ENCODE measurements around the gene SH3BGR.

Gene SH3BGR

DNA sequence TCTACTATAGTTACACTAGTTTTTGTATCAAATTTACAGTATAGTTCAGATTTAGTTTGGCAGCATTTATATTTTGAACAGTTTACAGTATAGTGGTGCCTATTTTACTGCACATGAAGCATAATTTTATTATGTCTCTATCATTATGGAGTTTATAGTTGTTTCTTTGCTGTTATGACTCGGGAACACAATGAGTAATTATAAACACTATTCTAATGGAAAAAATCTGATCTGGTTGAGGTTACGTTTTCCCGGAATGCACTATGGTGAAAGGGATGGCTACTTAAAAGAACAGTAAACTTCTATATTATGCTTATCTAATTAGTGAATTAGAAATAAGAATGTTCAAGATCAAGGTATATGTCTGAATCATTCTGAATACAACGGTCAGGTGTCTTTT, 16.8 kb upstream of the SH3BGR start:
- Histone ChIP-seq H3K14ac (ENCODE audit: low read length in 2 of 2) (no peak overlapping the region), H3K4me2 (ENCODE audit: low read length, poor library complexity, severe bottlenecking) (no peak overlapping the region), H2AFZ (ENCODE audit: low read depth, low read length) (no peak overlapping the region), H3K9me3 (ENCODE audit: control insufficient read depth, low read length) (no peaks in the 10 kb centered on the region), H4K8ac (ENCODE audit: low read length) (no peak overlapping the region), H3K4ac (ENCODE audit: low read depth in 1 of 2, low read length in 2 of 2) (no peak overlapping the region), H3K27ac (ENCODE audit: low read length, poor library complexity, severe bottlenecking) (no peak overlapping the region), H2BK120ac (ENCODE audit: low read depth, low read length) (no peak overlapping the region), H2BK15ac (ENCODE audit: low read depth, poor library complexity, severe bottlenecking) (no peak overlapping the region), H4K91ac (ENCODE audit: low read length) (no peak overlapping the region), H2BK12ac (ENCODE audit: low read length in 2 of 2) (no peak overlapping the region), H3K79me1 (replicated peaks; ENCODE audit: low read length, poor library complexity, severe bottlenecking) (no peaks in the 10 kb centered on the region), H3K4me3 (ENCODE audit: insufficient read depth in 1 of 2, low read depth in 1 of 2, low read length in 2 of 2) (no peak overlapping the region), H3K27me3 (ENCODE audit: control insufficient read depth in 1 of 2, insufficient read depth in 1 of 2, low read length in 2 of 2) (no peaks in the 10 kb centered on the region), H3K36me3 (ENCODE audit: control insufficient read depth in 1 of 2, insufficient read depth in 2 of 2, low read depth in 1 of 2, low read length in 2 of 2) (no peaks in the 10 kb centered on the region), H3K9ac (ENCODE audit: low read length) (no peak overlapping the region), H2AK5ac (ENCODE audit: low read length, severe bottlenecking) (no peak overlapping the region), H3K4me1 (ENCODE audit: control insufficient read depth, insufficient read depth, low read depth, low read length) (no peaks in the 10 kb centered on the region), H3K18ac (ENCODE audit: low read depth in 1 of 2, low read length in 2 of 2) (no peak overlapping the region), H2BK5ac (ENCODE audit: low read depth, low read length, poor library complexity, severe bottlenecking) (no peak overlapping the region), H3K23ac (ENCODE audit: low read length in 2 of 2) (no peak overlapping the region)
- 83% methylated on average over 1 of the region's 4 CpGs for WGBS
- DNase-seq = no peak

GRCh38 chr21:39439232-39439631, 12.5 kb upstream of the SH3BGR start:
- no peak overlapping the region for H3K4me3 ChIP-seq (ENCODE audit: insufficient read depth in 1 of 2, low read depth in 1 of 2, low read length in 2 of 2)
- no peak overlapping the region for H2AFZ ChIP-seq (ENCODE audit: low read depth, low read length)
- no peak overlapping the region for H2BK5ac ChIP-seq (ENCODE audit: low read depth, low read length, poor library complexity, severe bottlenecking)
- H3K4me1 ChIP-seq (ENCODE audit: control insufficient read depth, insufficient read depth, low read depth, low read length) = peaks cover 5% of the 10 kb centered on the region
- H3K4me2 ChIP-seq (ENCODE audit: low read length, poor library complexity, severe bottlenecking) = no peak overlapping the region
- no peak for DNase-seq
- no peak overlapping the region for H2BK120ac ChIP-seq (ENCODE audit: low read depth, low read length)
- H3K9ac ChIP-seq (ENCODE audit: low read length) = no peak overlapping the region
- no peak overlapping the region for H2BK15ac ChIP-seq (ENCODE audit: low read depth, poor library complexity, severe bottlenecking)
- no peaks in the 10 kb centered on the region for H3K9me3 ChIP-seq (ENCODE audit: control insufficient read depth, low read length)
- H3K27ac ChIP-seq (ENCODE audit: low read length, poor library complexity, severe bottlenecking) = no peak overlapping the region
- H3K36me3 ChIP-seq (ENCODE audit: control insufficient read depth in 1 of 2, insufficient read depth in 2 of 2, low read depth in 1 of 2, low read length in 2 of 2) = no peaks in the 10 kb centered on the region
- no peak overlapping the region for H3K18ac ChIP-seq (ENCODE audit: low read depth in 1 of 2, low read length in 2 of 2)
- no peak overlapping the region for H2BK12ac ChIP-seq (ENCODE audit: low read length in 2 of 2)
- H4K8ac ChIP-seq (ENCODE audit: low read length) = no peak overlapping the region
- no peak overlapping the region for H3K14ac ChIP-seq (ENCODE audit: low read length in 2 of 2)
- H4K91ac ChIP-seq (ENCODE audit: low read length) = no peak overlapping the region
- H3K4ac ChIP-seq (ENCODE audit: low read depth in 1 of 2, low read length in 2 of 2) = no peak overlapping the region
- no peak overlapping the region for H3K23ac ChIP-seq (ENCODE audit: low read length in 2 of 2)
- H3K79me1 ChIP-seq (replicated peaks; ENCODE audit: low read length, poor library complexity, severe bottlenecking) = no peaks in the 10 kb centered on the region
- H2AK5ac ChIP-seq (ENCODE audit: low read length, severe bottlenecking) = no peak overlapping the region
- 20% methylated on average over 1 of the region's 1 CpG for WGBS
- no peaks in the 10 kb centered on the region for H3K27me3 ChIP-seq (ENCODE audit: control insufficient read depth in 1 of 2, insufficient read depth in 1 of 2, low read length in 2 of 2)

DNA sequence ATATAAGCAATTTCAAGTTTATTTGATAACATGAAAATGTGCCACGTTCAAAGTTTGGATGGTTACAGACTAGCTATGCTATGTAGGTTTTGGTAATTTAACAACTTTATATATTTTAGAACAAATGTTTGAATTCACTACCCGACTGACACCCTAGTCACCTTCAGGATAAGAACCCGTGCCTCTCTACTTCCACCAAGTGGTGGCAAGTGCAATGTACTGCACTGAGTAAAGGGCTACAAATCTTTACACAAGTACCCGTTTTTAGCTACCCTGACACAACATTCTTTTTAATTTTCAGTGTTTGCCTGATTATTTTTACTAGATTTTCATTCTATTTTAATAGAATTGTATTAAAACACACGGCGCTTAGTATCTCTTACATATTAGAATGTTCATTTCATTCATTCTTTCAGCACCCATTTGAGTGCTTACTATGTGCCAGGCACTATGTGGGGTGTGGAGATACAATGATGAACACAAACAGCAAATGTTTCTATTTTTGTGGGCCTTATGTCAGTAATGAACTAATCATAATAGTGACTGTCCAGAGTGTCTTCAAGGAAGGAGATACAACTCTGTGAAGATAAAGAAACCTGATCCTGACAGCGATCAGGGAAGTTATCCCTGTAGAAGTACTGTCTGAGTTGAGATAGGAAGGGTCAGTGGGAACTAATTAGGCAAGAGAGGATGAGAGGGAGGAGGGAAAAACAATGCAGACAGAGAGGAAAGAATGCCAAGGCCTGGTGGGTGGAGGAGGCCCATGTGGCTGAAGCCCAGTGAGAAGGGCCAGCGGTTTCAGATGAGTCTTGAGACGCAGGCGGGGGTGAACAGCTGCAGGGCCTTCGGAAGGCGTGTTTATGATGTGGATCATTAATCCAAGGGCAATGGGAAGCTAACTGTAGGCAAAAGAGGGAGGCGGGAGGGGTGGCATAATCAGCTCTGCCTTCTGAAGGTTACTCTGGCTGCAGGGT, 10.0 kb upstream of the SH3BGR start:
- Histone ChIP-seq H2BK5ac (ENCODE audit: low read depth, low read length, poor library complexity, severe bottlenecking) (no peak overlapping the region), H3K4ac (ENCODE audit: low read depth in 1 of 2, low read length in 2 of 2) (no peak overlapping the region), H2BK120ac (ENCODE audit: low read depth, low read length) (no peak overlapping the region), H4K8ac (ENCODE audit: low read length) (no peak overlapping the region), H3K4me3 (ENCODE audit: insufficient read depth in 1 of 2, low read depth in 1 of 2, low read length in 2 of 2) (no peak overlapping the region), H3K23ac (ENCODE audit: low read length in 2 of 2) (peak overlapping the region in 1 of 2 experiments; percentile 42), H3K4me1 (ENCODE audit: control insufficient read depth, insufficient read depth, low read depth, low read length) (peaks cover 9% of the 10 kb centered on the region), H4K91ac (ENCODE audit: low read length) (no peak overlapping the region), H3K18ac (ENCODE audit: low read depth in 1 of 2, low read length in 2 of 2) (no peak overlapping the region), H3K4me2 (ENCODE audit: low read length, poor library complexity, severe bottlenecking) (no peak overlapping the region), H2AFZ (ENCODE audit: low read depth, low read length) (no peak overlapping the region), H3K14ac (ENCODE audit: low read length in 2 of 2) (no peak overlapping the region), H3K27me3 (ENCODE audit: control insufficient read depth in 1 of 2, insufficient read depth in 1 of 2, low read length in 2 of 2) (no peaks in the 10 kb centered on the region), H3K9ac (ENCODE audit: low read length) (peak overlapping the region; percentile 23), H3K27ac (ENCODE audit: low read length, poor library complexity, severe bottlenecking) (peak overlapping the region; percentile 25), H3K36me3 (ENCODE audit: control insufficient read depth in 1 of 2, insufficient read depth in 2 of 2, low read depth in 1 of 2, low read length in 2 of 2) (no peaks in the 10 kb centered on the region), H3K9me3 (ENCODE audit: control insufficient read depth, low read length) (no peaks in the 10 kb centered on the region), H2AK5ac (ENCODE audit: low read length, severe bottlenecking) (no peak overlapping the region), H2BK15ac (ENCODE audit: low read depth, poor library complexity, severe bottlenecking) (no peak overlapping the region), H2BK12ac (ENCODE audit: low read length in 2 of 2) (no peak overlapping the region), H3K79me1 (replicated peaks; ENCODE audit: low read length, poor library complexity, severe bottlenecking) (peaks cover 3% of the 10 kb centered on the region)
- DNase-seq = peak; percentile 67
- WGBS = 71% methylated on average over 9 of the region's 13 CpGs

GRCh38 chr21:39444421-39445180, 7.2 kb upstream of the SH3BGR start:
- Histone ChIP-seq H3K14ac (ENCODE audit: low read length in 2 of 2) (no peak overlapping the region), H2AFZ (ENCODE audit: low read depth, low read length) (peak overlapping the region; percentile 6)

More at GRCh38 chr21:39444421-39445180, 7.2 kb upstream of the SH3BGR start:
- Histone ChIP-seq H3K4me3 (ENCODE audit: insufficient read depth in 1 of 2, low read depth in 1 of 2, low read length in 2 of 2) (peak overlapping the region; percentile 37 to 92), H2BK15ac (ENCODE audit: low read depth, poor library complexity, severe bottlenecking) (no peak overlapping the region), H3K79me1 (replicated peaks; ENCODE audit: low read length, poor library complexity, severe bottlenecking) (peaks cover 6% of the 10 kb centered on the region), H4K8ac (ENCODE audit: low read length) (peak overlapping the region; percentile 46), H3K23ac (ENCODE audit: low read length in 2 of 2) (no peak overlapping the region), H2AK5ac (ENCODE audit: low read length, severe bottlenecking) (peak overlapping the region; percentile 51), H2BK5ac (ENCODE audit: low read depth, low read length, poor library complexity, severe bottlenecking) (no peak overlapping the region), H3K18ac (ENCODE audit: low read depth in 1 of 2, low read length in 2 of 2) (peak overlapping the region in 1 of 2 experiments; percentile 25), H4K91ac (ENCODE audit: low read length) (no peak overlapping the region), H3K36me3 (ENCODE audit: control insufficient read depth in 1 of 2, insufficient read depth in 2 of 2, low read depth in 1 of 2, low read length in 2 of 2) (no peaks in the 10 kb centered on the region), H3K4ac (ENCODE audit: low read depth in 1 of 2, low read length in 2 of 2) (peak overlapping the region in 1 of 2 experiments; percentile 13), H3K9me3 (ENCODE audit: control insufficient read depth, low read length) (no peaks in the 10 kb centered on the region), H3K27ac (ENCODE audit: low read length, poor library complexity, severe bottlenecking) (peak overlapping the region; percentile 63), H2BK120ac (ENCODE audit: low read depth, low read length) (no peak overlapping the region), H3K4me1 (ENCODE audit: control insufficient read depth, insufficient read depth, low read depth, low read length) (peaks cover 9% of the 10 kb centered on the region), H3K9ac (ENCODE audit: low read length) (peak overlapping the region; percentile 97), H3K4me2 (ENCODE audit: low read length, poor library complexity, severe bottlenecking) (peak overlapping the region; percentile 75), H3K27me3 (ENCODE audit: control insufficient read depth in 1 of 2, insufficient read depth in 1 of 2, low read length in 2 of 2) (no peaks in the 10 kb centered on the region), H2BK12ac (ENCODE audit: low read length in 2 of 2) (no peak overlapping the region)
- WGBS = 26% methylated on average over 14 of the region's 15 CpGs
- DNase-seq = peak; percentile 84

Data from mesenchymal stem cell (in vitro differentiated cells and primary cell).